Smooth muscle cell (in vitro differentiated cells): ENCODE measurements around the gene HECTD4. TPM values are rescaled to one million over a fixed set of nuclear protein-coding genes. Genes with fewer than 3 reads are reported as not detected.

Experiments used
- DNase-seq: peaks from one replicate; lab custom pipeline; 2025; ENCODE audit not compliant: unreplicated experiment; lab: John Stamatoyannopoulos, UW
- H2AFZ ChIP-seq: fragments of 200-600 bp; sonication (generic); 2 replicates; pipeline ENCODE4 v1.6.0; 2016; ENCODE audit warnings: antibody characterized with exemption, low read depth, mild to moderate bottlenecking
- H3F3A ChIP-seq: fragments of 200-600 bp; sonication (generic); 2 replicates; pipeline ENCODE4 v1.6.0; 2017; ENCODE audit warnings: antibody characterized with exemption, low read depth
- H3K27ac ChIP-seq: fragments of 200-600 bp; sonication (generic); 2 replicates; pipeline ENCODE4 v1.5.1; 2016; ENCODE audit warnings: low read depth, mild to moderate bottlenecking
- H3K27me3 ChIP-seq: fragments of 200-600 bp; sonication (generic); 2 replicates; pipeline ENCODE4 v1.6.1; 2016; ENCODE audit warnings: low read depth, mild to moderate bottlenecking
- H3K36me3 ChIP-seq: fragments of 200-600 bp; sonication (generic); 2 replicates; pipeline ENCODE4 v1.5.1; 2016; ENCODE audit warnings: low read depth
- H3K4me1 ChIP-seq: fragments of 200-600 bp; sonication (generic); 2 replicates; pipeline ENCODE4 v1.5.1; 2016; ENCODE audit warnings: low read depth
- H3K4me2 ChIP-seq: fragments of 200-600 bp; sonication (generic); 2 replicates; pipeline ENCODE4 v1.6.0; 2016; ENCODE audit warnings: mild to moderate bottlenecking
- H3K4me3 ChIP-seq: fragments of 200-600 bp; sonication (generic); 2 replicates; pipeline ENCODE4 v1.5.1; 2016; ENCODE audit warnings: mild to moderate bottlenecking
- H3K79me2 ChIP-seq: fragments of 200-600 bp; sonication (generic); 2 replicates; pipeline ENCODE4 v1.6.0; 2016; ENCODE audit warnings: low read depth, mild to moderate bottlenecking
- H3K9ac ChIP-seq: fragments of 200-600 bp; sonication (generic); 2 replicates; pipeline ENCODE4 v1.6.0; 2016; ENCODE audit warnings: low read depth
- H3K9me3 ChIP-seq: fragments of 200-600 bp; sonication (generic); replicated peaks from 2 replicates; pipeline ENCODE4 v1.5.1; 2016; ENCODE audit warnings: low read depth
- H4K20me1 ChIP-seq: fragments of 200-600 bp; sonication (generic); 2 replicates; pipeline ENCODE4 v1.6.0; 2016; ENCODE audit warnings: low read depth
- WGBS: methylation state at CpG from one replicate; pipeline ENCODE4 v1.1.7; 2016; ENCODE audit warnings: low lambda C conversion rate; 5-methylcytosine and 5-hydroxymethylcytosine counted together
- polyA plus RNA-seq: library from polyadenylated mRNA; unstranded; fragments of >200 nt; fragmentation: Nextera tagmentation; extraction: Ambion mirVana; gene quantifications from 2 replicates; pipeline ENCODE4 v1.2.1, GENCODE V29; 2016
- total RNA-seq: library from RNA; depleted of rRNA; stranded (reverse); fragments of >200 nt; gene quantifications from 2 replicates; pipeline ENCODE4 v1.2.3, GENCODE V29; 2014
- TF ChIP-seq, protein P1 (sequence below): fragments of 200-600 bp; sonication (generic); IDR thresholded peaks from 2 replicates; pipeline ENCODE4 v1.5.1; 2017; ENCODE audit warnings: borderline replicate concordance, mild to moderate bottlenecking, antibody characterized with exemption; ENCODE audit not compliant: insufficient read depth, poor library complexity, severe bottlenecking

The HECTD4 gene
- total and polyA plus RNA-seq, 2 experiments from 2014 or later = 6.6 to 16.9 TPM

DNA sequence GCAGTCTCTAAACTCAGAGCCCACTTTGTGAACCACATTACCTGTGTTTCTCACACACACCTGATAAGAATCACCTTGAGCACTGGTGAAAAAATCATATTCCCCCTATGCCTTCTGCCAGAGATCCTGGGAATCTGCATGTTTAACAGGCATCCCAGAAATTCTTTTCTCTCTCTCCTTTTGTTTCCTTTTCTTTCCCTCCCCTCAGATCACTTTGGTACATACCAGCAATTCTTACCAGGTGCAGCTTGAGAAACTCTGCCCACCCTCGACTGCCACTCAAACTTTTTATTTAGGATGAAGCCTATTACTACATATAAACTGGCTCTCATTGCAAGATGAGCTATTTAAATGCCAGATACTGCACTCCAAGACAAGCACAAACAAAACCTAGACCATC lies 36.0 kb downstream of the HECTD4 start:
- H3K9me3 ChIP-seq = no peaks in the 10 kb centered on the region
- DNase-seq = no peak
- H3K27me3 ChIP-seq = no peaks in the 10 kb centered on the region
- H3K9ac ChIP-seq = no peak overlapping the region
- H3K4me2 ChIP-seq = no peak overlapping the region
- 78% methylated on average over 1 of the region's 1 CpG for WGBS
- peaks cover 77% of the 10 kb centered on the region for H3K79me2 ChIP-seq
- peaks cover 97% of the 10 kb centered on the region for H4K20me1 ChIP-seq
- no peak overlapping the region for H3K27ac ChIP-seq
- H3K36me3 ChIP-seq = no peaks in the 10 kb centered on the region
- TF ChIP-seq, protein P1, sequence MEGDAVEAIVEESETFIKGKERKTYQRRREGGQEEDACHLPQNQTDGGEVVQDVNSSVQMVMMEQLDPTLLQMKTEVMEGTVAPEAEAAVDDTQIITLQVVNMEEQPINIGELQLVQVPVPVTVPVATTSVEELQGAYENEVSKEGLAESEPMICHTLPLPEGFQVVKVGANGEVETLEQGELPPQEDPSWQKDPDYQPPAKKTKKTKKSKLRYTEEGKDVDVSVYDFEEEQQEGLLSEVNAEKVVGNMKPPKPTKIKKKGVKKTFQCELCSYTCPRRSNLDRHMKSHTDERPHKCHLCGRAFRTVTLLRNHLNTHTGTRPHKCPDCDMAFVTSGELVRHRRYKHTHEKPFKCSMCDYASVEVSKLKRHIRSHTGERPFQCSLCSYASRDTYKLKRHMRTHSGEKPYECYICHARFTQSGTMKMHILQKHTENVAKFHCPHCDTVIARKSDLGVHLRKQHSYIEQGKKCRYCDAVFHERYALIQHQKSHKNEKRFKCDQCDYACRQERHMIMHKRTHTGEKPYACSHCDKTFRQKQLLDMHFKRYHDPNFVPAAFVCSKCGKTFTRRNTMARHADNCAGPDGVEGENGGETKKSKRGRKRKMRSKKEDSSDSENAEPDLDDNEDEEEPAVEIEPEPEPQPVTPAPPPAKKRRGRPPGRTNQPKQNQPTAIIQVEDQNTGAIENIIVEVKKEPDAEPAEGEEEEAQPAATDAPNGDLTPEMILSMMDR = no peak
- H3K4me3 ChIP-seq = no peak overlapping the region
- H2AFZ ChIP-seq = no peak overlapping the region
- no peaks in the 10 kb centered on the region for H3F3A ChIP-seq
- peaks cover 7% of the 10 kb centered on the region for H3K4me1 ChIP-seq

DNA sequence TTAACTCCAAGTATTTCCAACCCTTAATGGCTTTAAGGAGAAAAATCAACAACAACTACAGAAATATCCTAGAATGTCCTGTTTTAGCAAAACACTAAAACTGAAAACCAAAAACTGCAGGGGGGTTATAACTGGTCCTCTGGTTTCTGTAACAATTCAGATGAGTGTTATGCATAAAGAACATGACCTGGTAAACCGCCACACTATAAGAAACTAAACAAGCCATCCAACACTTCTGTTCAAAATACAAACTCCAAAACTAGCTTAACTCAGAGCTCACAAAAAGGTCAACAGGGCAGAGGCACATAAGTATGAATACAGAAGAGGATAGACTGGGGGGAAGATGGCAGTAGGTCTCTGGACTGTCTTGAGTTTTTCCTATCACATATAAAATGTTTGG lies 38.0 kb downstream of the HECTD4 start:
- no peaks in the 10 kb centered on the region for H3K36me3 ChIP-seq
- peaks cover 97% of the 10 kb centered on the region for H4K20me1 ChIP-seq
- TF ChIP-seq, protein P1 = no peak
- no peaks in the 10 kb centered on the region for H3K9me3 ChIP-seq
- H3K4me3 ChIP-seq = no peak overlapping the region
- no peaks in the 10 kb centered on the region for H3F3A ChIP-seq
- DNase-seq = no peak
- H3K9ac ChIP-seq = no peak overlapping the region
- no peak overlapping the region for H2AFZ ChIP-seq
- H3K27me3 ChIP-seq = no peaks in the 10 kb centered on the region
- H3K4me2 ChIP-seq = no peak overlapping the region
- 96% methylated on average over 1 of the region's 1 CpG for WGBS
- H3K4me1 ChIP-seq = peaks cover 7% of the 10 kb centered on the region
- H3K79me2 ChIP-seq = peaks cover 66% of the 10 kb centered on the region
- no peak overlapping the region for H3K27ac ChIP-seq

DNA sequence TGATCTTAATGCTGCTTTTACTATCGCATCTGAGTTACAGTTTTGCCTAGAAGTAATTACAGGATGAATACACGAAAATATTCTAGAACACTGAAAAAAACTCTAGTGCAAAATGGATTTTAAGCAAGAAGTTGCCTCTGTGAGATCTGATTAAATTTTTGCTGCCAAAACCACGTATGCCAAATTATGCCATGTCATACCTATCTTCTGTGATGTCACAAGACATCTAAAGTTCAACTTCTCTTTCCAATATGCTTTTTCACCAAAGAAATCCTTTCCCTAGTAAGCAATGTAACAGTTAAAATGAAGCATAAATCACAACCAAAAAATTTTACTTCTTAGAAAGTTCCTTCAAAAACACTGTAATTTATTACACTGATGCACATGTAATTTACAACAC lies 39.6 kb downstream of the HECTD4 start:
- H3F3A ChIP-seq = no peaks in the 10 kb centered on the region
- peaks cover 86% of the 10 kb centered on the region for H4K20me1 ChIP-seq
- H3K27me3 ChIP-seq = no peaks in the 10 kb centered on the region
- H3K79me2 ChIP-seq = peaks cover 60% of the 10 kb centered on the region
- no peaks in the 10 kb centered on the region for H3K9me3 ChIP-seq
- H2AFZ ChIP-seq = no peak overlapping the region
- H3K27ac ChIP-seq = no peak overlapping the region
- H3K4me2 ChIP-seq = no peak overlapping the region
- WGBS = 92% methylated on average over 3 of the region's 3 CpGs
- TF ChIP-seq, protein P1 = no peak
- H3K9ac ChIP-seq = no peak overlapping the region
- no peaks in the 10 kb centered on the region for H3K36me3 ChIP-seq
- H3K4me3 ChIP-seq = no peak overlapping the region
- DNase-seq = no peak
- H3K4me1 ChIP-seq = peaks cover under 1% of the 10 kb centered on the region

DNA sequence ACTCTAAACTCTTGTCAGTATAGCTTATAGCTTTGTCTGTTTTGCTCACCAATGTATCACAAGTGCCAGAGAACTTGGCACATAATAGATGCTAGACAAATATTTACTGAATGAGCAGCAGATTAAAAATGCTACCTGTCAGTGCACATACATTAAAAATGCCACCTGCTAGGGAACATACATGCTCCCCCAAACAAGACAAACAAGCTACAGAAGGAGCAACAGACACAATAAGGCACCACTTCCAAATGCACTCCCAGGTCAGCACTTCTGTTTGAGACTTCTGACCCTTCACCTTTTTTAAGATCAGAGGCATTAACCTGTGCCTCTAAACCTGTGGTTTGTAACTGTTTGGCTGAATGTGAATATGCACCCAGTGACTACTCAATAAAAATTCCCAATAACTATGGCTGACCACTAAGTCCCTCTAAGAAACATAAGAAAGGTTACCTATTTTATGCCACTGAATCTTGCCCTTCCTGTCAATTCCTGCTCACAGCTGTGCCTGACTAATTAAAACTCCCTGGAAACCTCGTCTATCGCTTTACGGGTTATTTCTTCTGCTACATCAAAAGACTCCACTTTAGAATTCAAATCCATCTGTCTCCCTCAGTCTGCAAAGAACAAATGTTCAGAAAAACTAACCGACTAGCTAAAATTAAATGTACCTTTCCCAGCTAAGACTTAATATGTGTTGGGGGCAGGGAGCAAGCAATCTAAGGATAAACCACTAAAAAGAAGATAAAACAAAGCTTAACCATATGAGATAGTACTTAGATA lies 41.0 kb downstream of the HECTD4 start:
- Histone ChIP-seq H3K4me1 (no peaks in the 10 kb centered on the region), H3K27me3 (no peaks in the 10 kb centered on the region), H3K9me3 (no peaks in the 10 kb centered on the region), H3K27ac (no peak overlapping the region), H3K36me3 (no peaks in the 10 kb centered on the region), H3K4me3 (no peak overlapping the region), H4K20me1 (peaks cover 72% of the 10 kb centered on the region), H3K9ac (no peak overlapping the region), H3K4me2 (no peak overlapping the region), H3K79me2 (peaks cover 58% of the 10 kb centered on the region), H2AFZ (no peak overlapping the region), H3F3A (no peaks in the 10 kb centered on the region)
- no peak for DNase-seq
- TF ChIP-seq, protein P1 = no peak
- WGBS = 89% methylated on average over 4 of the region's 4 CpGs
